ENCODE results near the gene BLNK.
"Not testable (repeated sequence)": the region's sequence is repeated elsewhere in the genome, so short reads cannot be mapped to it uniquely, and the experiment has no call there.

Gene BLNK

GRCh38 chr10:96225119-96225518, 46.2 kb downstream of the BLNK start:
- DNase-seq (ENCODE audit: low read depth), result no peak

- DNase-seq (ENCODE audit: low read depth), result no peak
Measured at GRCh38 chr10:96222908-96223307, 48.5 kb downstream of the BLNK start.

- DNase-seq (ENCODE audit: low read depth), result no peak
Measured at GRCh38 chr10:96222441-96222840, 48.9 kb downstream of the BLNK start.

GRCh38 chr10:96218826-96219225, 52.5 kb downstream of the BLNK start:
- no peak for DNase-seq (ENCODE audit: low read depth)

DNA sequence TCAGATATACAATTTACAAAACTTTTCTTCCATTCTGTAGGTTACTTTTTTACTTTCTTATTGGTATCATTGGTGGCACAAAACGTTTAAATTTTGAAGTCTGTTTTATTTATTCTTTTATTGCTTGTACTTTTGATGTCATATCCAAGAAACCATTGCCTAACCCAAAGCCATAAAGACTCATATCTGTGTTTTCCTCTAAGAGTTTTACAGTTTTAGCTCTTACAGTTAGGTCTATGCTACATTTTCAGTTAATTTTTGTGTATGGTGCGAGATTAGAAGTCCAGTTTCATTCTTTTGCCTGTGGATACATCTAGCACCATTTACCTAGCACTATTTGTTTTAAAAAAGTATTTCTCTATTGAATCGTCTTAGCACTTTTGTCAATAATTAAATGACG, 53.7 kb downstream of the BLNK start:
- DNase-seq (ENCODE audit: low read depth), result no peak

GRCh38 chr10:96216775-96217174, 54.6 kb downstream of the BLNK start:
- no peak for DNase-seq (ENCODE audit: low read depth)

DNA sequence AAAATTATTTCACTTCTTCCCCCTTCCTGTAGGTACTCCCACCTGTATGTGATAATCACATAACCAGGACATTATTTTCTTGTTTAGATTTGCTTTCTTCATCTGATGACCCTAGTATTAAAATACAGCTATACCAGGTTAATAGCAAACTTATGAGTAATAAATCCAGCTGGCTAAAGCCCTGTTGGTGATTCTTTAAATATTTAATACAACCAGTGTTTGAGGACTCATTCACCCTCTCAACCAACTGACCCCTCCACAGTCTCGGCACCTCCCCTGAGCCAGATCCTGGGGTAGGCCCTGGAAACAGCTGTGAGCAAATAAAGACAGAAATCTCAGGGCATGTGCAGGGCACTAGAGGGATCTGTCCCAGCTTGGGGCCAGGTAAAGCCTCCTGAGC, 58.5 kb downstream of the BLNK start:
- DNase-seq (ENCODE audit: low read depth), result no peak

DNA sequence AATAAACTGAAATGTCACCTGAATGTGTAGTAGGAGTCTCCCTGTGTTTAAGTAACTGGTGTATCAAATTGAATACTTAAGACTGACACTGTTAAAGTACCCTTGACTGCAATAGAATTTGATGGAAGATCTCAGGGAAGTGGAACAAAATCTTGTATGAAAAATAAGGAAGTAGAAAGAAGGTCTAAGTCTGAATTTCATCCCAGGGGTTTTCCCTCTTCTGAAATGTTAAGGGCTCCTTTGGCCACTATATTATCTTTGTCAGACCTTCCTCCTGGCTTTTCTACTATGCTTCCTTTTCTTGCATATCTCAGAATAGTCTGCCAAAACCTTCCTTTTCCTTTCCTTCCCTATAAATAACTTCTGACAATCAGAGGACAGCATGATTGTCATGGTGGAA, 59.6 kb downstream of the BLNK start:
- DNase-seq (ENCODE audit: low read depth), result no peak

- DNase-seq (ENCODE audit: low read depth), result no peak
Measured at GRCh38 chr10:96208946-96209345, 62.4 kb downstream of the BLNK start.

DNA sequence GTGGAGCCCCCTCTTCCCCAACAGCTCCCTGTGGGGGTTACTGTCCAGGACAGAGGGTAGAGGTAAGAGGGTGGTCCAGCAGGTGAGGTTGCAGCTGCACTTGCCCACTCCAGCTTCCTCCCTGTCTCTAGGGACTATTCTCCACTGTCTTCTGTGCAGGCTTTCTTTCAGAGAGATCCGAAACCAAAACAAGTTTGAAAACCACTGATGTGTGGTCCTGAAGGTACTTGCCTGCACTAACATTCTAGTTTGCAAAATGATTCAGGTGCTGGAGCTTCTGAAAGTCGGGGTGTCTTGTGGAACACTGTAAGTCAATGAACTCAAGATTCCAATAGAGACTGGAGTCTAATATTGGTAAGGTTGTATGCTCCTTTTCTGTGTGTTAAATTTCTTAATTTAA, 63.1 kb downstream of the BLNK start:
- no peak for DNase-seq (ENCODE audit: low read depth)

GRCh38 chr10:96205580-96205979, 65.8 kb downstream of the BLNK start:
- DNase-seq (ENCODE audit: low read depth), result no peak

DNA sequence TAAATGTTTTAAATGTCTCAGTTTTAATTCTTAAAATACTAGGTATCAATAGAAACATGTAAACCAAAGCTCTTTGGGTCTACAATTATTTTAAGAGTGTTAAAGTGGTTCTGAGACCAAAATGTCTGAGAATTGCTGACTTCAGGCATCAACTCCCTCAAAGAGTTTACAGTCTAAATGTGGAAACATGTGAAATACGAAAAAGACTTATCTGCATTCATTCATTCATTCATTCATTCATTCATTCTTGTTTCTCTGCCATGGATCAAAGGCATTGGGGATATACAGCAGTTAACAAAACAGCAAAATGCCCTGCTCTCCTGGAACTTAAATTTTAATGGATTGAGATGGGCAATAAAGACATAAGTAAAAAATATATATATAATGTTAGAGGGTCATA, 69.8 kb downstream of the BLNK start:
- no peak for DNase-seq (ENCODE audit: low read depth)

- DNase-seq (ENCODE audit: low read depth), result not testable (repeated sequence)
Measured at GRCh38 chr10:96189505-96189904, 81.9 kb downstream of the BLNK start.

DNA sequence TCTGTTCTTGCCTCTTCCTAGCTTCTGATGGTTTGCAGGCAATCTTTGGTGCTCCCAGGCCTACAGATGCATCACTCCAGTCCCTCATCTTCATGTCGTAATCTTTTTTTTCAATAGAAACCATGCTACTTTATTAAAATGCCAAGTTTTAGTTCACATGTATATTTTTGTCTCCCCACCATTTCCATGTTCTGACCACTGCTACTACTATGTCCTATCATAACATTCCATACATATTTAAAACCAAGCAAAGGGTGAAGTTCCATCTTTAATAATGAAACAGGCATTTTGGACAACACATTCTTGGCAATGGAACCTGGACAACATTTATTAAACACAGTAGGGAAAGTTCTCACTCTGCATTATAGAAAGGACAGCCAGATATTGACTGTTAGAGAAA, 82.5 kb downstream of the BLNK start:
- DNase-seq (ENCODE audit: low read depth), result no peak

DNA sequence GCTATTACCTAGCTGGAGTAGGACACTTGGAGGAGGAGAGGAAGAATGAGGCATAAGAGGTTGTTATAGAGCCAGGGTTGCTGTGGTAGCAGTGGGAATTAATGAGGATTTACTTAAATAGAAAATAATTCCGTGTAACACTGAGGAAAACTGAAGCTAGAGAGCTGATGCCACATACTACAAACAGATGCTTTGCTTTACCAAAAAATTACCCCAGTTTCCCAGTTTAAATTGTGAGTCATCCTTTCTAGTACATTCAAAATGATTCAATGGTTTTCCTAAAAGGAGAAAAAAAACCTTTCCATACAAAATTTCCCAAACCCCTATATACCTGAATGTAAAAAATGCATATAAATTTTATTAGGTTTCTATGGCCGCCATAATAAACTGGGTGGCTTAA, 82.9 kb downstream of the BLNK start:
- DNase-seq (ENCODE audit: low read depth), result no peak

GRCh38 chr10:96176985-96177384, 94.4 kb downstream of the BLNK start:
- no peak for DNase-seq (ENCODE audit: low read depth)

- no peak for DNase-seq (ENCODE audit: low read depth)
Measured at GRCh38 chr10:96172666-96173065, 98.7 kb downstream of the BLNK start.

DNA sequence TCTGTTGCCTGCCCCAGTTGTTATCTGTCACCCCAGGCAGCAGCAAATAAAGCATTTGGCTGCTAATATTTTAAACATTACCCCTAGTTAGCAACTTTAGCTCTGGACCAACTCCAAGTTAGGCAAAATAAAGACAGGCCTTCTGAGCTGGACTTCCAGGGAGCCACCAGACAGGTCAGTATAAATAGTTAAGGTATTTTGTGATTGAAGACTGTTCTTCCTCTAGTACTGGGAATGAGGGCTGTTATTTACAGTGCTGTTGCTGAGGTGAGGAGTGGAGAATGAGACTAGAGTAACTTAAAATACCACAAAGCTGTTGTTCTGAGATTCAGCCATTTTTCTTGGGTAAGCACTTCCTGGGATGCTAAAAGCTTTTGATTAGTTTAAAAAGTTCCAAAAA, 101.1 kb downstream of the BLNK start:
- DNase-seq (ENCODE audit: low read depth), result no peak

GRCh38 chr10:96168546-96168945, 102.8 kb downstream of the BLNK start:
- DNase-seq (ENCODE audit: low read depth), result no peak

- no peak for DNase-seq (ENCODE audit: low read depth)
Measured at GRCh38 chr10:96165726-96166125, 105.6 kb downstream of the BLNK start.

DNA sequence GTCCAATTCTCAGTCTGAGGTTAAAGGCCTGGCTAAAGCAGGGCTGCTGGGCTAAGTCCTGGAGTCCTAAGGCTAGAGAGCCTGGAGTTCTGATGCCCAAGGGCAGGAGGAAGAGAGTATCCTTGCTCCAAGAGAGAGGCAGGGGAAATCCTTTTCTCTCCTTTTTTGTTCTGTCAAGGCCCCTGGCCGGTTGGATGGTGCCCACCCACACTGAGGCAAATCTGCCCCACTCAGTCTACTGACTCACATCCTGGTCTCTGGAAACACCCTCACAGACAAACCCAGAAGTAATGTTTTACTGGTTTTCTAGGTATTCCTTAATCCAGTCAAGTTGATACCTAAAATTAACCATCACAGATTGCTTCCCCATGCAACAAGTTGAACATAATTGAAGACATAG, 118.3 kb downstream of the BLNK start:
- DNase-seq (ENCODE audit: low read depth), result no peak

- DNase-seq (ENCODE audit: low read depth), result no peak
Measured at GRCh38 chr10:96152437-96152836, 118.9 kb downstream of the BLNK start.

Measured in T follicular helper cell (primary cell).